NK-92 (cell line): ENCODE measurements around the gene SLC6A11.

Experiments used
- DNase-seq: peaks from one replicate; lab custom pipeline; 2025; ENCODE audit not compliant: unreplicated experiment; lab: John Stamatoyannopoulos, UW

The SLC6A11 gene

GRCh38 chr3:10928407-10928960 lies 112.5 kb downstream of the SLC6A11 start:
- DNase-seq, result no peak

- DNase-seq, result no peak
Measured at GRCh38 chr3:10928961-10929471, 113.0 kb downstream of the SLC6A11 start.

GRCh38 chr3:10929978-10930665 lies 114.1 kb downstream of the SLC6A11 start:
- DNase-seq, result no peak

GRCh38 chr3:10930666-10931040 lies 114.6 kb downstream of the SLC6A11 start:
- DNase-seq, result no peak

- no peak for DNase-seq
Measured at GRCh38 chr3:10932596-10932995, 116.6 kb downstream of the SLC6A11 start.

GRCh38 chr3:10933021-10933420 lies 117.0 kb downstream of the SLC6A11 start:
- DNase-seq, result no peak

- DNase-seq, result no peak
Measured at GRCh38 chr3:10933470-10933804, 117.4 kb downstream of the SLC6A11 start.

- no peak for DNase-seq
Measured at GRCh38 chr3:10933805-10934481, 117.9 kb downstream of the SLC6A11 start.

GRCh38 chr3:10935028-10935427 lies 119.0 kb downstream of the SLC6A11 start:
- no peak for DNase-seq

GRCh38 chr3:10935846-10936631 lies 120.0 kb downstream of the SLC6A11 start:
- DNase-seq, result no peak

- no peak for DNase-seq
Measured at GRCh38 chr3:10936686-10937085, 120.7 kb downstream of the SLC6A11 start.

- DNase-seq, result no peak
Measured at GRCh38 chr3:10937141-10937825, 121.3 kb downstream of the SLC6A11 start.

- DNase-seq, result no peak
Measured at GRCh38 chr3:10939556-10939955, 123.5 kb downstream of the SLC6A11 start.

GRCh38 chr3:10940106-10940505 lies 124.1 kb downstream of the SLC6A11 start:
- DNase-seq, result no peak

GRCh38 chr3:10941972-10942371 lies 125.9 kb downstream of the SLC6A11 start:
- no peak for DNase-seq

- DNase-seq, result no peak
Measured at GRCh38 chr3:10942690-10943205, 126.7 kb downstream of the SLC6A11 start.

- DNase-seq, result no peak
Measured at GRCh38 chr3:10944866-10945265, 128.8 kb downstream of the SLC6A11 start.

GRCh38 chr3:10945683-10946287 lies 129.8 kb downstream of the SLC6A11 start:
- no peak for DNase-seq

GRCh38 chr3:10946526-10946925 lies 130.5 kb downstream of the SLC6A11 start:
- no peak for DNase-seq

GRCh38 chr3:10948326-10948725 lies 132.3 kb downstream of the SLC6A11 start:
- DNase-seq, result no peak
